K562 (cell line): ENCODE measurements around the gene OR52J3. TPM values are rescaled to one million over a fixed set of nuclear protein-coding genes. Genes with fewer than 3 reads are reported as not detected.

Experiments
- ATAC-seq: fragments of 200-7000 bp; cut with Tn5 transposase; 3 replicates; pipeline ENCODE4 v1.9.1; 2020; ENCODE audit warnings: moderate library complexity
- BruUV-seq: library from RNA; stranded (reverse); fragments of 400-500 nt; replicated peaks from 2 replicates; lab custom pipeline; 2021; lab: Mats Ljungman, UMichigan
- CTCF ChIA-PET: fragments of 300-600 bp; formaldehyde crosslinking; extraction: SDS; loops from one replicate; lab custom pipeline; 2021; ENCODE audit warnings: low intra/inter-chr PET ratio; lab: Yijun Ruan, JAX
- POLR2A ChIA-PET: fragments of 300-600, 350-650 bp; sonication (Branson Sonifier 250); formaldehyde crosslinking; extraction: SDS; loops from one replicate; lab custom pipeline; 2021; ENCODE audit warnings: antibody characterized with exemption, inconsistent platforms; lab: Yijun Ruan, JAX
- DNase-seq, 4 experiments: peaks; one replicate each; pipeline versions ENCODE4 v3.0.0 to v3.0.0-alpha.2; 2011 to 2018; ENCODE audit warnings: low spot score in 3 of 4, mixed read lengths in 3 of 4; ENCODE audit errors: extremely low read depth in 1 of 4
- FAIRE-seq: peaks from 2 replicates; lab custom pipeline; 2011; peaks lifted over from hg19 to GRCh38; lab: Jason Lieb, UNC
- H2AFZ ChIP-seq: 2 replicates; pipeline ENCODE4 v1.6.0; 2011; ENCODE audit warnings: low read depth, low read length, control low read depth, inconsistent platforms
- H3K27ac ChIP-seq: fragments of 200-600 bp; 3 replicates; pipeline ENCODE4 v1.8.0; 2011; ENCODE audit warnings: low read depth, mild to moderate bottlenecking, control low read depth, inconsistent platforms, low read length, moderate library complexity, mixed read lengths; ENCODE audit errors: extremely low read depth
- H3K27me3 ChIP-seq, 2 experiments: fragments of 300-600 bp in 1 of 2; 2 replicates in 1 of 2; 3 replicates in 1 of 2; pipeline versions ENCODE4 v1.6.0 to v1.8.0; 2011; ENCODE audit warnings: inconsistent platforms in 2 of 2, low read length in 2 of 2, mild to moderate bottlenecking in 1 of 2, mixed read lengths in 1 of 2, moderate library complexity in 1 of 2; ENCODE audit not compliant: control insufficient read depth in 2 of 2, insufficient read depth in 2 of 2
- H3K36me3 ChIP-seq: fragments of 300-600 bp; 3 replicates; pipeline ENCODE4 v1.8.0; 2011; ENCODE audit warnings: mild to moderate bottlenecking, low read length, inconsistent platforms; ENCODE audit not compliant: control insufficient read depth, insufficient read depth
- H3K4me1 ChIP-seq, 2 experiments: fragments of 200-600 bp in 1 of 2; replicated peaks in 1 of 2; 2 replicates in 1 of 2; 3 replicates in 1 of 2; pipeline versions ENCODE4 v1.5.1 to v1.8.0; 2011; ENCODE audit warnings: inconsistent platforms in 2 of 2, low read length in 2 of 2, mild to moderate bottlenecking in 1 of 2, mixed read lengths in 1 of 2, moderate library complexity in 1 of 2; ENCODE audit not compliant: control insufficient read depth in 2 of 2, insufficient read depth in 2 of 2
- H3K4me2 ChIP-seq: 2 replicates; pipeline ENCODE4 v1.6.1; 2011; ENCODE audit warnings: low read length, control low read depth, inconsistent platforms, mixed read lengths; ENCODE audit not compliant: insufficient read depth
- H3K4me3 ChIP-seq: fragments of 200-600 bp; sonication (generic), shearing (Covaris generic); 2 replicates; pipeline ENCODE4 v1.5.1; 2016; ENCODE audit warnings: control low read depth, inconsistent platforms
- H3K79me2 ChIP-seq: fragments of 200-600 bp; 3 replicates; pipeline ENCODE4 v1.8.0; 2011; ENCODE audit warnings: low read length, inconsistent platforms; ENCODE audit not compliant: control insufficient read depth, insufficient read depth
- H3K9ac ChIP-seq, 2 experiments: 2 replicates each; pipeline versions ENCODE4 v1.6.0 to v1.6.1; 2011; ENCODE audit warnings: low read depth in 2 of 2, low read length in 2 of 2, control low read depth in 1 of 2, inconsistent platforms in 1 of 2, mild to moderate bottlenecking in 1 of 2, mixed read lengths in 1 of 2; ENCODE audit not compliant: insufficient read depth in 1 of 2
- H3K9me1 ChIP-seq: one replicate; pipeline ENCODE4 v1.6.0; 2011; ENCODE audit warnings: inconsistent platforms, mild to moderate bottlenecking, low read length, moderate library complexity; ENCODE audit not compliant: control insufficient read depth, insufficient read depth
- H3K9me3 ChIP-seq: replicated peaks from 2 replicates; pipeline ENCODE4 v1.5.1; 2011; ENCODE audit warnings: low read depth, low read length, inconsistent platforms; ENCODE audit not compliant: control insufficient read depth, insufficient read depth
- H4K20me1 ChIP-seq: replicated peaks from 2 replicates; pipeline ENCODE4 v1.6.1; 2011; ENCODE audit warnings: low read length, inconsistent platforms, mixed read lengths; ENCODE audit not compliant: control insufficient read depth, insufficient read depth
- NFYB ChIP-seq: IDR thresholded peaks from 2 replicates; pipeline ENCODE4 v1.6.1; 2011; ENCODE audit warnings: mild to moderate bottlenecking, moderate library complexity; ENCODE audit not compliant: insufficient read length; ENCODE audit errors: extremely low read depth
- PBX2 ChIP-seq, 2 experiments: IDR thresholded peaks in 1 of 2; conservative IDR thresholded peaks in 1 of 2; 2 replicates each; pipeline ENCODE4 v1.6.1; 2016; ENCODE audit warnings: low read depth in 2 of 2, mild to moderate bottlenecking in 1 of 2, missing compliant biosample characterization in 1 of 2, missing genetic modification characterization in 1 of 2, moderate library complexity in 1 of 2
- PKNOX1 ChIP-seq: fragments of 450-650 bp; IDR thresholded peaks from 2 replicates; pipeline ENCODE4 v1.6.1; 2016
- SP2 ChIP-seq: IDR thresholded peaks from 2 replicates; pipeline ENCODE4 v1.6.1; 2011; ENCODE audit warnings: mild to moderate bottlenecking, low read depth, low read length, moderate library complexity; ENCODE audit not compliant: poor library complexity, severe bottlenecking; ENCODE audit errors: extremely low read depth
- TBL1XR1 ChIP-seq, 2 experiments: IDR thresholded peaks; 2 replicates each; pipeline ENCODE4 v1.6.1; 2012; ENCODE audit warnings: improper control_type of control experiment in 2 of 2, low read length in 2 of 2, mild to moderate bottlenecking in 1 of 2
- WGBS: fragments of 100-300 bp; shearing (Covaris generic); methylation state at CpG from one replicate; pipeline ENCODE4 v1.1.6; 2016; ENCODE audit warnings: low coverage, mixed read lengths; ENCODE audit not compliant: insufficient coverage; ENCODE audit errors: missing lambda C conversion rate; 5-methylcytosine and 5-hydroxymethylcytosine counted together
- in situ Hi-C: fragments of 300-500 bp; cut with MboI; formaldehyde crosslinking; loops from 4 replicates; pipeline ENCODE4 v1.15.0; 2018; ENCODE audit warnings: inconsistent platforms, mixed read lengths
- intact Hi-C: fragments of 100-400 bp; cut with micrococcal nuclease; formaldehyde crosslinking; loops from 2 replicates; pipeline ENCODE4 v1.14.2; 2022
- polyA plus RNA-seq, 8 experiments: library from polyadenylated mRNA; depleted of rRNA in 4 of 8; stranded (reverse) in 5 of 8; unstranded in 3 of 8; fragments of >200 nt; fragmentation: Nextera tagmentation in 2 of 8; fragmentation: Illumina TruSeq in 1 of 8; extraction: Ambion mirVana in 2 of 8; extraction: Trizol in 1 of 8; gene quantifications; 2 replicates each; pipeline versions ENCODE4 v1.2.1 to v1.2.3, GENCODE V29; 2011 to 2014; ENCODE audit warnings: inconsistent platforms in 1 of 8, missing spikeins in 1 of 8
- total RNA-seq, 7 experiments: library from RNA; depleted of rRNA in 6 of 7; stranded (reverse); fragments of >200 nt in 6 of 7; fragmentation: Illumina TruSeq in 2 of 7; extraction: Trizol in 2 of 7; gene quantifications; 2 replicates each; pipeline versions ENCODE4 v1.2.1 to v1.2.3, GENCODE V29; 2011 to 2021; ENCODE audit warnings: low replicate concordance in 1 of 7

Gene OR52J3
- total and polyA plus RNA-seq, 9 of the 15 experiments (the other 6 are each of a cell fraction or from before 2014, with no cell fraction given) = not detected

- Histone ChIP-seq H3K9me3 (no peaks in the 10 kb centered on the region), H3K27ac (no peak overlapping the region), H3K9me1 (no peaks in the 10 kb centered on the region), H3K79me2 (no peaks in the 10 kb centered on the region), H4K20me1 (no peaks in the 10 kb centered on the region), H2AFZ (no peak overlapping the region), H3K4me1 (no peaks in the 10 kb centered on the region), H3K4me2 (no peak overlapping the region), H3K36me3 (no peaks in the 10 kb centered on the region), H3K4me3 (no peak overlapping the region), H3K27me3 (no peaks in the 10 kb centered on the region), H3K9ac (no peak overlapping the region)
- 4% methylated on average over 2 of the region's 2 CpGs for WGBS
- peak in 3 of 4 experiments; percentile 12 to 18 (median 15) for DNase-seq
- ChIA-PET CTCF (no interaction called here), POLR2A (no interaction called here)
- in situ Hi-C loops = loop anchor here (5.0 to 25.0 kb wide), 2 partner anchors 370 to 820 kb away; partner anchors contain the start of gene OR51D1
- no TSS peak for BruUV-seq
- peak; percentile 70; the same call in 2 of the 3 replicates for ATAC-seq
- intact Hi-C loops = loop anchor here (10.0 kb wide), 1 partner anchor 143 kb away; no protein-coding TSS in a partner anchor
- peak; percentile 52 for TF ChIP-seq NFYB
- TF ChIP-seq TBL1XR1 (IDR thresholded peaks at IDR 0.05; ENCODE audit: low read length in 2 of 2) = no peak
- no peak for TF ChIP-seq PBX2 (CRISPR knock-in tag; IDR thresholded peaks at IDR 0.05; ENCODE audit: low read depth)
- peak; percentile 68 for TF ChIP-seq PBX2 (tag; conservative IDR thresholded peaks at IDR 0.05; ENCODE audit: low read depth)
- TF ChIP-seq SP2 = peak; percentile 9
- TF ChIP-seq PKNOX1 = peak; percentile 95
- FAIRE-seq = no peak
Measured at GRCh38 chr11:5007561-5007960, 38.8 kb upstream of the OR52J3 start.
